Loucy (cell line): ENCODE measurements around the gene ZKSCAN1.
A peak's percentile ranks its signal among the peaks of the same experiment; 100 is the strongest.

Source experiments
- H2AFZ ChIP-seq: fragments of 200-600 bp; sonication (generic); 2 replicates; pipeline ENCODE4 v1.6.0; 2016; ENCODE audit warnings: antibody characterized with exemption, mild to moderate bottlenecking, low read length, moderate library complexity
- H3F3A ChIP-seq: fragments of 200-600 bp; 2 replicates; pipeline ENCODE4 v1.6.0; 2016; ENCODE audit warnings: antibody characterized with exemption, low read depth, mild to moderate bottlenecking
- H3K27me3 ChIP-seq: fragments of 200-600 bp; sonication (generic); 2 replicates; pipeline ENCODE4 v1.6.1; 2014; ENCODE audit warnings: low read length, mild to moderate bottlenecking; ENCODE audit not compliant: insufficient read depth, poor library complexity, severe bottlenecking
- H3K36me3 ChIP-seq: fragments of 200-600 bp; sonication (generic); 2 replicates; pipeline ENCODE4 v1.6.1; 2016; ENCODE audit warnings: low read length; ENCODE audit not compliant: insufficient read depth
- H3K4me1 ChIP-seq: fragments of 200-600 bp; sonication (generic); 2 replicates; pipeline ENCODE4 v1.5.1; 2014; ENCODE audit warnings: low read length, mild to moderate bottlenecking; ENCODE audit not compliant: insufficient read depth, poor library complexity, severe bottlenecking
- H3K4me2 ChIP-seq: fragments of 200-600 bp; sonication (generic); 2 replicates; pipeline ENCODE4 v1.6.0; 2014; ENCODE audit warnings: antibody characterized with exemption, low read length, low read depth, mild to moderate bottlenecking; ENCODE audit not compliant: poor library complexity, severe bottlenecking
- H3K4me3 ChIP-seq: fragments of 200-600 bp; sonication (generic); 2 replicates; pipeline ENCODE4 v1.5.1; 2014; ENCODE audit warnings: low read length, mild to moderate bottlenecking, mixed read lengths; ENCODE audit not compliant: poor library complexity, severe bottlenecking
- H3K79me2 ChIP-seq: fragments of 200-600 bp; sonication (generic); 2 replicates; pipeline ENCODE4 v1.6.1; 2014; ENCODE audit warnings: low read length; ENCODE audit not compliant: insufficient read depth
- H3K9ac ChIP-seq: fragments of 200-600 bp; sonication (generic); 2 replicates; pipeline ENCODE4 v1.6.0; 2014; ENCODE audit warnings: mild to moderate bottlenecking, low read depth, low read length, moderate library complexity; ENCODE audit not compliant: poor library complexity, severe bottlenecking
- H3K9me2 ChIP-seq: fragments of 200-600 bp; sonication (generic); replicated peaks from 2 replicates; pipeline ENCODE4 v1.6.1; 2016; ENCODE audit warnings: low read depth, low read length, mixed read lengths
- H3K9me3 ChIP-seq: fragments of 200-600 bp; sonication (generic); 2 replicates; pipeline ENCODE4 v1.6.1; 2014; ENCODE audit warnings: mild to moderate bottlenecking, antibody characterized with exemption, low read length, low read depth; ENCODE audit not compliant: insufficient read depth
- H4K20me1 ChIP-seq: fragments of 200-600 bp; sonication (generic); 2 replicates; pipeline ENCODE4 v1.6.0; 2014; ENCODE audit warnings: antibody characterized with exemption, low read length, mild to moderate bottlenecking; ENCODE audit not compliant: insufficient read depth, poor library complexity, severe bottlenecking
- EZH2phosphoT487 ChIP-seq: fragments of 200-600 bp; IDR thresholded peaks from 2 replicates; pipeline ENCODE4 v1.6.1; 2018; ENCODE audit warnings: antibody characterized with exemption, mild to moderate bottlenecking, moderate library complexity, borderline replicate concordance
- TF ChIP-seq, protein P1 (sequence below): fragments of 200-600 bp; sonication (generic); conservative IDR thresholded peaks from 2 replicates; pipeline ENCODE4 v1.5.1; 2014; ENCODE audit warnings: mild to moderate bottlenecking, antibody characterized with exemption, low read length

ZKSCAN1 gene

DNA sequence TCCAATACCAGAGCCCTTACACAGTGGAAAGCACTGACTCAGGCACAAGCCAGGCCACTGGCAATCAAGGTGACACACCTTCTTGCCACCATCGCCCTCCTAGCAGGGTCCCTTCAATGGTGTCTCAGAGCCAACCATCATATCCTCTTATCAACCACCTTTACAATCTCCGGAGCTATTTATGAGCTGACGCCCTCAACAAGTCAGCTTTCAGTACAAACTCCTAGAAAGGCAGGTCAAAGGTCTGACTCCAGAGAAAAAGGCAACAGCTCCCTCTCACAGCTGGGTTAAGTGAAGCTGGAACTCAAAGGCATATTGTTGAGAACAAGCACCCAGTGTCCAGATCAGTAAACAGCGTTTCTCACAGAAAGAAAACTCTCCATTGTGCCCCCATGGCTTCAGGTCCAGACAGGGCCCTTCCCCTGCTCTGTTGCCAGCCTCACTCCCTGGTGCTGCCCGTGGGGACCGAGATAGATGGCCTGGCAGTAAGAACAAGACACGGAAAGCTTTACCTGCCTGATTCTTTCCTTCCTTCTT is 63.7 kb downstream of the ZKSCAN1 start:
- Histone ChIP-seq H3K4me2 (peak overlapping the region; percentile 82), H3K4me3 (peak overlapping the region; percentile 95), H3F3A (no peaks in the 10 kb centered on the region), H3K9ac (peak overlapping the region; percentile 97), H3K9me2 (no peaks in the 10 kb centered on the region), H3K79me2 (peaks cover 53% of the 10 kb centered on the region), H3K36me3 (peaks cover 39% of the 10 kb centered on the region; the same call in 1 of the 2 replicates), H3K4me1 (peaks cover 16% of the 10 kb centered on the region), H3K9me3 (no peaks in the 10 kb centered on the region), H2AFZ (no peak overlapping the region), H3K27me3 (no peaks in the 10 kb centered on the region), H4K20me1 (peaks cover 44% of the 10 kb centered on the region)
- TF ChIP-seq EZH2phosphoT487: no peak
- TF ChIP-seq, protein P1, sequence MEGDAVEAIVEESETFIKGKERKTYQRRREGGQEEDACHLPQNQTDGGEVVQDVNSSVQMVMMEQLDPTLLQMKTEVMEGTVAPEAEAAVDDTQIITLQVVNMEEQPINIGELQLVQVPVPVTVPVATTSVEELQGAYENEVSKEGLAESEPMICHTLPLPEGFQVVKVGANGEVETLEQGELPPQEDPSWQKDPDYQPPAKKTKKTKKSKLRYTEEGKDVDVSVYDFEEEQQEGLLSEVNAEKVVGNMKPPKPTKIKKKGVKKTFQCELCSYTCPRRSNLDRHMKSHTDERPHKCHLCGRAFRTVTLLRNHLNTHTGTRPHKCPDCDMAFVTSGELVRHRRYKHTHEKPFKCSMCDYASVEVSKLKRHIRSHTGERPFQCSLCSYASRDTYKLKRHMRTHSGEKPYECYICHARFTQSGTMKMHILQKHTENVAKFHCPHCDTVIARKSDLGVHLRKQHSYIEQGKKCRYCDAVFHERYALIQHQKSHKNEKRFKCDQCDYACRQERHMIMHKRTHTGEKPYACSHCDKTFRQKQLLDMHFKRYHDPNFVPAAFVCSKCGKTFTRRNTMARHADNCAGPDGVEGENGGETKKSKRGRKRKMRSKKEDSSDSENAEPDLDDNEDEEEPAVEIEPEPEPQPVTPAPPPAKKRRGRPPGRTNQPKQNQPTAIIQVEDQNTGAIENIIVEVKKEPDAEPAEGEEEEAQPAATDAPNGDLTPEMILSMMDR: no peak

DNA sequence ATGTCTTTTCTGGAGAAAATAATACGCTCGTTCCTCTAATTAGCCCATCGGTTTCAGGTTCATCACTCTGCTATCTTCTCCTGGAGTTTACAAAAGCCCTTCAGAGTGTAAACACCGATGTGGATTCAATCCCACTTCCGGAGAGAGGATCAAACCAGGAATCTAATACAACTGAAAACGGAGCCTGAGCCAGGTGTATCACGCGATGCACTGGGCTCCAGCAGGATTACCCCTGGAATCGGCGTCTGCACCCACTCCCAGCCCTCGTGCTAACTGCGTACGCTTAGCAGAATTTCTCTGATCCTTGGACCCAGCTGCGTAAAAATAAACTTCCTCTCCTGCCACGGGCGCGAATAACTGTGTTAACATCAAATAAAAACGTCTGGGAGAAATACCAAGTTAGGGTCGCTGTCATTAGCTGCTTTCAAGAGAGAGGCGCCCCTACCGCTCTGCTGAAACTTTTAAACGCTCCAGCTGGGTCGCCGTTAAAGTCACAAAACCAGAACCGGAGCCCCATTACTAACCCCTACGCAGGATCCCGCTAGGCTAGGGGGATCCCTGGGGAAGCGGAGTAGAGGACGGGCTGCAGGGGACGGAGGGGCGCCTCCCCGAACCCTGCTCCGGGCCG is 65.6 kb downstream of the ZKSCAN1 start:
- no peak for TF ChIP-seq EZH2phosphoT487
- TF ChIP-seq, protein P1: no peak
- Histone ChIP-seq H3K4me2 (peak overlapping the region; percentile 82), H2AFZ (no peak overlapping the region), H3K27me3 (no peaks in the 10 kb centered on the region), H3K79me2 (peaks cover 49% of the 10 kb centered on the region), H3K4me1 (peaks cover 16% of the 10 kb centered on the region), H3K9me3 (no peaks in the 10 kb centered on the region), H3K9me2 (no peaks in the 10 kb centered on the region), H3K9ac (peak overlapping the region; percentile 97), H4K20me1 (peaks cover 44% of the 10 kb centered on the region), H3K36me3 (peaks cover 20% of the 10 kb centered on the region; the same call in 1 of the 2 replicates), H3K4me3 (peak overlapping the region; percentile 95), H3F3A (no peaks in the 10 kb centered on the region)

- H3K27me3 ChIP-seq: no peaks in the 10 kb centered on the region
- no peaks in the 10 kb centered on the region for H3K9me3 ChIP-seq
- no peaks in the 10 kb centered on the region for H3K9me2 ChIP-seq
- peaks cover 15% of the 10 kb centered on the region; the same call in 1 of the 2 replicates for H3K36me3 ChIP-seq
- H2AFZ ChIP-seq: peak within 1 kb of the TSS; percentile 60
- H3F3A ChIP-seq: no peaks in the 10 kb centered on the region
- H3K79me2 ChIP-seq: peaks cover 46% of the 10 kb centered on the region
- H4K20me1 ChIP-seq: peaks cover 42% of the 10 kb centered on the region
- peak within 1 kb of the TSS; percentile 95 for H3K4me3 ChIP-seq
- TF ChIP-seq, protein P1: peak; percentile 77
- no peak for TF ChIP-seq EZH2phosphoT487
- peak within 1 kb of the TSS; percentile 97 for H3K9ac ChIP-seq
- peaks cover 16% of the 10 kb centered on the region for H3K4me1 ChIP-seq
- H3K4me2 ChIP-seq: peak within 1 kb of the TSS; percentile 82
These were observed 66.2 kb downstream of the ZKSCAN1 start, which contains the start of gene ZNF3 for GRCh38 chr7:100081535-100082102. TSS of gene ZNF3 (minus strand) at chr7:100081723. CDS start at chr7:100077357, 4,366 bp downstream.
